PC-3 (cell line): ENCODE measurements around the gene LIPC.

ENCODE experiments used
- EZH2 ChIP-seq: fragments of 300-600 bp; sonication (generic); IDR thresholded peaks from one replicate; pipeline ENCODE4 v1.6.1; 2017; ENCODE audit warnings: antibody characterized with exemption, mild to moderate bottlenecking, low read length; ENCODE audit not compliant: unreplicated experiment
- TF ChIP-seq, protein P1 (sequence below): fragments of 300-600 bp; sonication (generic); conservative IDR thresholded peaks from 2 replicates; pipeline ENCODE4 v1.5.1; 2017; ENCODE audit warnings: antibody characterized with exemption, low read depth, mild to moderate bottlenecking, low read length

DNA sequence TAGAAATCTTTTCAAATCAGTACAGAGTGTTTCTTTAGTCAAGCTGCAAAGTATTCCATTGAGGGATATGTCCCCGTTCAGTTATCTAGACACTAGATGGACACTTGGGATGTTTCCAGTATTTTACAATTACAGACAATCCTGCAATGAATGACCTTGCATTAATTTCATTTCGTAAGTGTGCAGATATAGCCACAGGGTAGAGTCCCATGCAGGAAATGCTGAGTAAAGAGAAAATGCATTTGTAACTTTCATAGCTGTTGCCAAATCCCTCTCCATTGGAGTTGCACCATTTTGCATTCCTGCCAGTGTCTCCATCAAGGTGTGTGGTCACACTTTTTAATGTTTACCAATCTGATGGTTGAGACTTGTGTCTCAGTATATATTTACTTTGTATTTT is 92.5 kb downstream of the LIPC start:
- TF ChIP-seq, protein P1, sequence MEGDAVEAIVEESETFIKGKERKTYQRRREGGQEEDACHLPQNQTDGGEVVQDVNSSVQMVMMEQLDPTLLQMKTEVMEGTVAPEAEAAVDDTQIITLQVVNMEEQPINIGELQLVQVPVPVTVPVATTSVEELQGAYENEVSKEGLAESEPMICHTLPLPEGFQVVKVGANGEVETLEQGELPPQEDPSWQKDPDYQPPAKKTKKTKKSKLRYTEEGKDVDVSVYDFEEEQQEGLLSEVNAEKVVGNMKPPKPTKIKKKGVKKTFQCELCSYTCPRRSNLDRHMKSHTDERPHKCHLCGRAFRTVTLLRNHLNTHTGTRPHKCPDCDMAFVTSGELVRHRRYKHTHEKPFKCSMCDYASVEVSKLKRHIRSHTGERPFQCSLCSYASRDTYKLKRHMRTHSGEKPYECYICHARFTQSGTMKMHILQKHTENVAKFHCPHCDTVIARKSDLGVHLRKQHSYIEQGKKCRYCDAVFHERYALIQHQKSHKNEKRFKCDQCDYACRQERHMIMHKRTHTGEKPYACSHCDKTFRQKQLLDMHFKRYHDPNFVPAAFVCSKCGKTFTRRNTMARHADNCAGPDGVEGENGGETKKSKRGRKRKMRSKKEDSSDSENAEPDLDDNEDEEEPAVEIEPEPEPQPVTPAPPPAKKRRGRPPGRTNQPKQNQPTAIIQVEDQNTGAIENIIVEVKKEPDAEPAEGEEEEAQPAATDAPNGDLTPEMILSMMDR, result no peak
- TF ChIP-seq EZH2, result no peak
